Tibial nerve (tissue), 4 donors: Measurements from ENCODE around the gene TTC9B. TPM values are rescaled to one million over a fixed set of nuclear protein-coding genes. Genes with fewer than 3 reads are reported as not detected.

Source experiments
- DNase-seq, 2 donors: peaks; one replicate each; pipeline ENCODE4 v3.0.0-alpha.2; 2019; ENCODE audit warnings: low spot score in 2 of 2
- H3K27ac ChIP-seq, 4 donors: fragments of 200-600 bp; sonication (generic) in 3 of 4; one replicate each; pipeline ENCODE4 v1.5.1; 2017 to 2019; ENCODE audit warnings: mild to moderate bottlenecking in 1 of 4
- H3K27me3 ChIP-seq, 2 donors: fragments of 200-600 bp; sonication (generic) in 1 of 2; one replicate each; pipeline versions ENCODE4 v1.5.1 to v1.6.0; 2017 to 2019
- H3K36me3 ChIP-seq, 3 donors: fragments of 200-600 bp; sonication (generic); one replicate each; pipeline ENCODE4 v1.5.1; 2018 to 2019
- H3K4me1 ChIP-seq, 4 donors: fragments of 200-600 bp; sonication (generic) in 3 of 4; one replicate each; pipeline ENCODE4 v1.5.1; 2017 to 2019
- H3K4me3 ChIP-seq, 4 donors: fragments of 200-600 bp; sonication (generic) in 3 of 4; one replicate each; pipeline ENCODE4 v1.5.1; 2017 to 2019; ENCODE audit warnings: mild to moderate bottlenecking in 1 of 4, moderate library complexity in 1 of 4
- H3K9me3 ChIP-seq, 4 donors: fragments of 200-600 bp; sonication (generic) in 3 of 4; one replicate each; pipeline ENCODE4 v1.5.1; 2017 to 2019
- CTCF ChIP-seq, 5 experiments: fragments of 200-600 bp in 3 of 5; fragments of 450-650 bp in 2 of 5; sonication (generic) in 3 of 5; IDR thresholded peaks; one replicate each; pipeline ENCODE4 v1.5.1; 2016 to 2019; ENCODE audit warnings: antibody characterized with exemption in 5 of 5, mild to moderate bottlenecking in 3 of 5, moderate library complexity in 2 of 5
- EP300 ChIP-seq, 2 donors: sonication (generic); formaldehyde crosslinking; IDR thresholded peaks; one replicate each; pipeline ENCODE4 v1.6.1; 2017; ENCODE audit warnings: antibody characterized with exemption in 2 of 2, mild to moderate bottlenecking in 1 of 2
- POLR2A ChIP-seq, 2 donors: fragments of 450-650 bp; IDR thresholded peaks; one replicate each; pipeline ENCODE4 v1.6.1; 2017; ENCODE audit warnings: antibody characterized with exemption in 2 of 2, mild to moderate bottlenecking in 2 of 2, moderate library complexity in 2 of 2
- WGBS, 2 donors: methylation state at CpG; one replicate each; pipeline ENCODE4 v1.1.5; 2018; 5-methylcytosine and 5-hydroxymethylcytosine counted together
- total RNA-seq, 4 donors: library from RNA; depleted of rRNA; stranded (reverse); fragments of >200 nt; gene quantifications; one replicate each; pipeline ENCODE4 v1.1.0, GENCODE V29; 2016

Gene TTC9B
- total RNA-seq, 4 donors from 2014 or later: 0.84 TPM; not detected in 3

GRCh38 chr19:40253611-40254092 is 35.5 kb upstream of the TTC9B start:
- no peak overlapping the region for H3K27ac ChIP-seq
- WGBS, 2 donors: 64 to 73% methylated on average over 8 of the region's 8 CpGs
- DNase-seq: no peak
- no peaks in the 10 kb centered on the region for H3K9me3 ChIP-seq
- no peak overlapping the region for H3K4me3 ChIP-seq
- peaks cover 0 to 61% (median 10%) of the 10 kb centered on the region in 3 donors for H3K36me3 ChIP-seq
- peaks cover 0 to 21% (median 2%) of the 10 kb centered on the region in 4 donors for H3K4me1 ChIP-seq
- no peaks in the 10 kb centered on the region for H3K27me3 ChIP-seq
- no peak for TF ChIP-seq CTCF (IDR thresholded peaks at IDR 0.05)
- TF ChIP-seq POLR2A (IDR thresholded peaks at IDR 0.05): no peak
- TF ChIP-seq EP300 (IDR thresholded peaks at IDR 0.05): no peak

GRCh38 chr19:40252395-40252794 is 34.2 kb upstream of the TTC9B start:
- Histone ChIP-seq H3K36me3 (peaks cover 0 to 61% (median 10%) of the 10 kb centered on the region in 3 donors), H3K4me1 (peaks cover 0 to 31% (median 2%) of the 10 kb centered on the region in 4 donors), H3K9me3 (no peaks in the 10 kb centered on the region), H3K4me3 (no peak overlapping the region), H3K27ac (no peak overlapping the region), H3K27me3 (no peaks in the 10 kb centered on the region)
- TF ChIP-seq POLR2A (IDR thresholded peaks at IDR 0.05): no peak
- no peak for TF ChIP-seq CTCF (IDR thresholded peaks at IDR 0.05)
- no peak for TF ChIP-seq EP300 (IDR thresholded peaks at IDR 0.05)
- no peak for DNase-seq
- WGBS, 2 donors: 83% methylated on average over 7 of the region's 7 CpGs

GRCh38 chr19:40251991-40252390 is 33.8 kb upstream of the TTC9B start:
- no peak overlapping the region for H3K4me3 ChIP-seq
- H3K27me3 ChIP-seq: no peaks in the 10 kb centered on the region
- no peaks in the 10 kb centered on the region for H3K9me3 ChIP-seq
- TF ChIP-seq EP300 (IDR thresholded peaks at IDR 0.05) (no peak), POLR2A (IDR thresholded peaks at IDR 0.05) (no peak), CTCF (IDR thresholded peaks at IDR 0.05) (no peak)
- H3K36me3 ChIP-seq: peaks cover 0 to 59% (median 10%) of the 10 kb centered on the region in 3 donors
- 69 to 91% methylated on average over 4 of the region's 4 CpGs for WGBS, 2 donors
- no peak overlapping the region for H3K27ac ChIP-seq
- DNase-seq: no peak
- peaks cover 0 to 35% (median 2%) of the 10 kb centered on the region in 4 donors for H3K4me1 ChIP-seq

- peaks cover 0 to 52% (median 10%) of the 10 kb centered on the region in 3 donors for H3K36me3 ChIP-seq
- TF ChIP-seq POLR2A (IDR thresholded peaks at IDR 0.05) (no peak), CTCF (IDR thresholded peaks at IDR 0.05) (no peak), EP300 (IDR thresholded peaks at IDR 0.05) (no peak)
- no peak for DNase-seq
- no peak overlapping the region for H3K4me3 ChIP-seq
- H3K27me3 ChIP-seq: no peaks in the 10 kb centered on the region
- no peak overlapping the region for H3K27ac ChIP-seq
- H3K9me3 ChIP-seq: no peaks in the 10 kb centered on the region
- peaks cover 0 to 43% (median 2%) of the 10 kb centered on the region in 4 donors for H3K4me1 ChIP-seq
These were observed 33.1 kb upstream of the TTC9B start for GRCh38 chr19:40251244-40251643.

- Histone ChIP-seq H3K36me3 (peaks cover 0 to 37% (median 0%) of the 10 kb centered on the region in 3 donors), H3K27ac (no peak overlapping the region), H3K9me3 (no peaks in the 10 kb centered on the region), H3K4me1 (peaks cover 0 to 57% (median 7%) of the 10 kb centered on the region in 4 donors), H3K27me3 (no peaks in the 10 kb centered on the region), H3K4me3 (no peak overlapping the region)
- TF ChIP-seq EP300 (IDR thresholded peaks at IDR 0.05) (no peak), POLR2A (IDR thresholded peaks at IDR 0.05) (no peak), CTCF (IDR thresholded peaks at IDR 0.05) (no peak)
- 85 to 86% methylated on average over 11 of the region's 11 CpGs for WGBS, 2 donors
- DNase-seq: no peak
These were observed 31.6 kb upstream of the TTC9B start for GRCh38 chr19:40249781-40250180.
